Esophagus muscularis mucosa (tissue), 4 donors: ENCODE data around the gene GPAT2.
"Not testable (repeated sequence)": the region's sequence is repeated elsewhere in the genome, so short reads cannot be mapped to it uniquely, and the experiment has no call there.

Experiments
- EP300 ChIP-seq: sonication (generic); formaldehyde crosslinking; IDR thresholded peaks from one replicate; pipeline ENCODE4 v1.6.1; 2017; ENCODE audit warnings: antibody characterized with exemption
- POLR2A ChIP-seq: fragments of 450-650 bp; IDR thresholded peaks from one replicate; pipeline ENCODE4 v1.6.1; 2017; ENCODE audit warnings: antibody characterized with exemption, moderate library complexity, mild to moderate bottlenecking, low read depth
- POLR2AphosphoS5 ChIP-seq, 2 donors: sonication (generic); formaldehyde crosslinking; IDR thresholded peaks; one replicate each; pipeline ENCODE4 v1.6.1; 2017; ENCODE audit warnings: antibody characterized with exemption in 2 of 2
- TF ChIP-seq, protein P1 (sequence below), 3 experiments: fragments of 200-600 bp in 2 of 3; fragments of 450-650 bp in 1 of 3; sonication (generic) in 2 of 3; IDR thresholded peaks; one replicate each; pipeline ENCODE4 v1.5.1; 2017 to 2019; ENCODE audit warnings: antibody characterized with exemption in 3 of 3, mild to moderate bottlenecking in 2 of 3, moderate library complexity in 1 of 3

GRCh38 chr2:96022701-96023447 is 11.8 kb downstream of the GPAT2 start:
- TF ChIP-seq, protein P1, sequence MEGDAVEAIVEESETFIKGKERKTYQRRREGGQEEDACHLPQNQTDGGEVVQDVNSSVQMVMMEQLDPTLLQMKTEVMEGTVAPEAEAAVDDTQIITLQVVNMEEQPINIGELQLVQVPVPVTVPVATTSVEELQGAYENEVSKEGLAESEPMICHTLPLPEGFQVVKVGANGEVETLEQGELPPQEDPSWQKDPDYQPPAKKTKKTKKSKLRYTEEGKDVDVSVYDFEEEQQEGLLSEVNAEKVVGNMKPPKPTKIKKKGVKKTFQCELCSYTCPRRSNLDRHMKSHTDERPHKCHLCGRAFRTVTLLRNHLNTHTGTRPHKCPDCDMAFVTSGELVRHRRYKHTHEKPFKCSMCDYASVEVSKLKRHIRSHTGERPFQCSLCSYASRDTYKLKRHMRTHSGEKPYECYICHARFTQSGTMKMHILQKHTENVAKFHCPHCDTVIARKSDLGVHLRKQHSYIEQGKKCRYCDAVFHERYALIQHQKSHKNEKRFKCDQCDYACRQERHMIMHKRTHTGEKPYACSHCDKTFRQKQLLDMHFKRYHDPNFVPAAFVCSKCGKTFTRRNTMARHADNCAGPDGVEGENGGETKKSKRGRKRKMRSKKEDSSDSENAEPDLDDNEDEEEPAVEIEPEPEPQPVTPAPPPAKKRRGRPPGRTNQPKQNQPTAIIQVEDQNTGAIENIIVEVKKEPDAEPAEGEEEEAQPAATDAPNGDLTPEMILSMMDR (IDR thresholded peaks at IDR 0.05), result peak; percentile 69 to 77 (median 71)
- not testable (repeated sequence) for TF ChIP-seq EP300, POLR2A
- TF ChIP-seq POLR2AphosphoS5 (IDR thresholded peaks at IDR 0.05), result peak in 1 of 2 donors; percentile 24
